ENCODE measurements around the gene VARS2. TPM values are rescaled to one million over a fixed set of nuclear protein-coding genes. Genes with fewer than 3 reads are reported as not detected.

The VARS2 gene
- total and polyA plus RNA-seq, 9 of the 15 experiments (the other 6 are each of a cell fraction or from before 2014, with no cell fraction given), result 1.6 to 53.6 (median 29.9) TPM

DNA sequence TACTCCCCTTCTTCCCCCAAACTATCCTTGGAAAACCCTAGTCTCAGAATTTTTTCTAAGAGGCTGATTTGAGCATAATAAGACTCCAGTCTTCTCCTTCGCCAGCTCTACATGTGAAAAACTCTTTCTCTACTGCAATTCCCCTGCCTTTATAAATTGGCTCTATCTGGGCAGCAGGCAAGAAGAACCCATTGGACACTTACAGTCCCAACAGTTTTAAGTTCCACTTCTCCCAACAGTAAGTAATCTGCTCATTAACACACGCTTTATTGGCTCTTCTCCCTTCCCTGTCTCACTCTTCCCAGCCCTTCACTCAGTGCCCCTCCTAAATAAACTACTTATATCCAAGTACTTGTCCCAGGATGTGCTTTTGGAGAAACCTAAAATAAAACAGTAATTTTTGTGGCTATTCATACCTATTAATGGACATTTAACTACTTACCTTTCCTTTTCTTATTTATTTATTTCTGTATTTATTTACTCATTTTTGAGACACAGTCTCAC lies 40.8 kb upstream of the VARS2 start (continued):
- TF ChIP-seq POLR2G (IDR thresholded peaks at IDR 0.05; ENCODE audit: low read depth, low read length) (no peak), ADNP (tag; IDR thresholded peaks at IDR 0.05) (0 out of 2 replicates have a peak, but pooled peaks have one; percentile 15), ZNF780A (CRISPR knock-in tag; IDR thresholded peaks at IDR 0.05) (no peak), RNF2 (IDR thresholded peaks at IDR 0.05) (no peak), CHD1 (IDR thresholded peaks at IDR 0.05; ENCODE audit: low read length) (peak; percentile 38), GTF2F1 (IDR thresholded peaks at IDR 0.05; ENCODE audit: low read depth, low read length) (no peak), NCOA2 (IDR thresholded peaks at IDR 0.05; ENCODE audit: partially characterized antibody in 2 of 2) (no peak), ZNF583 (CRISPR knock-in tag; IDR thresholded peaks at IDR 0.05) (no peak), CEBPG (CRISPR knock-in tag; IDR thresholded peaks at IDR 0.05) (no peak), CEBPG (tag; conservative IDR thresholded peaks at IDR 0.05 in 1 of 2, IDR thresholded peaks at IDR 0.05 in 1 of 2) (no peak), BRF1 (IDR thresholded peaks at IDR 0.05; ENCODE audit: borderline replicate concordance, extremely low read depth, insufficient read length) (no peak), SIN3B (IDR thresholded peaks at IDR 0.05; ENCODE audit: low read depth) (no peak), CCNT2 (IDR thresholded peaks at IDR 0.05; ENCODE audit: borderline replicate concordance, extremely low read depth, insufficient read length, low read depth, low read length) (no peak)
- TF ChIP-seq, protein P1, sequence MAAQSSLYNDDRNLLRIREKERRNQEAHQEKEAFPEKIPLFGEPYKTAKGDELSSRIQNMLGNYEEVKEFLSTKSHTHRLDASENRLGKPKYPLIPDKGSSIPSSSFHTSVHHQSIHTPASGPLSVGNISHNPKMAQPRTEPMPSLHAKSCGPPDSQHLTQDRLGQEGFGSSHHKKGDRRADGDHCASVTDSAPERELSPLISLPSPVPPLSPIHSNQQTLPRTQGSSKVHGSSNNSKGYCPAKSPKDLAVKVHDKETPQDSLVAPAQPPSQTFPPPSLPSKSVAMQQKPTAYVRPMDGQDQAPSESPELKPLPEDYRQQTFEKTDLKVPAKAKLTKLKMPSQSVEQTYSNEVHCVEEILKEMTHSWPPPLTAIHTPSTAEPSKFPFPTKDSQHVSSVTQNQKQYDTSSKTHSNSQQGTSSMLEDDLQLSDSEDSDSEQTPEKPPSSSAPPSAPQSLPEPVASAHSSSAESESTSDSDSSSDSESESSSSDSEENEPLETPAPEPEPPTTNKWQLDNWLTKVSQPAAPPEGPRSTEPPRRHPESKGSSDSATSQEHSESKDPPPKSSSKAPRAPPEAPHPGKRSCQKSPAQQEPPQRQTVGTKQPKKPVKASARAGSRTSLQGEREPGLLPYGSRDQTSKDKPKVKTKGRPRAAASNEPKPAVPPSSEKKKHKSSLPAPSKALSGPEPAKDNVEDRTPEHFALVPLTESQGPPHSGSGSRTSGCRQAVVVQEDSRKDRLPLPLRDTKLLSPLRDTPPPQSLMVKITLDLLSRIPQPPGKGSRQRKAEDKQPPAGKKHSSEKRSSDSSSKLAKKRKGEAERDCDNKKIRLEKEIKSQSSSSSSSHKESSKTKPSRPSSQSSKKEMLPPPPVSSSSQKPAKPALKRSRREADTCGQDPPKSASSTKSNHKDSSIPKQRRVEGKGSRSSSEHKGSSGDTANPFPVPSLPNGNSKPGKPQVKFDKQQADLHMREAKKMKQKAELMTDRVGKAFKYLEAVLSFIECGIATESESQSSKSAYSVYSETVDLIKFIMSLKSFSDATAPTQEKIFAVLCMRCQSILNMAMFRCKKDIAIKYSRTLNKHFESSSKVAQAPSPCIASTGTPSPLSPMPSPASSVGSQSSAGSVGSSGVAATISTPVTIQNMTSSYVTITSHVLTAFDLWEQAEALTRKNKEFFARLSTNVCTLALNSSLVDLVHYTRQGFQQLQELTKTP (IDR thresholded peaks at IDR 0.05; ENCODE audit: low read depth in 1 of 2, partially characterized antibody in 2 of 2), result peak in 1 of 2 experiments; percentile 1
- TF ChIP-seq, protein P2, sequence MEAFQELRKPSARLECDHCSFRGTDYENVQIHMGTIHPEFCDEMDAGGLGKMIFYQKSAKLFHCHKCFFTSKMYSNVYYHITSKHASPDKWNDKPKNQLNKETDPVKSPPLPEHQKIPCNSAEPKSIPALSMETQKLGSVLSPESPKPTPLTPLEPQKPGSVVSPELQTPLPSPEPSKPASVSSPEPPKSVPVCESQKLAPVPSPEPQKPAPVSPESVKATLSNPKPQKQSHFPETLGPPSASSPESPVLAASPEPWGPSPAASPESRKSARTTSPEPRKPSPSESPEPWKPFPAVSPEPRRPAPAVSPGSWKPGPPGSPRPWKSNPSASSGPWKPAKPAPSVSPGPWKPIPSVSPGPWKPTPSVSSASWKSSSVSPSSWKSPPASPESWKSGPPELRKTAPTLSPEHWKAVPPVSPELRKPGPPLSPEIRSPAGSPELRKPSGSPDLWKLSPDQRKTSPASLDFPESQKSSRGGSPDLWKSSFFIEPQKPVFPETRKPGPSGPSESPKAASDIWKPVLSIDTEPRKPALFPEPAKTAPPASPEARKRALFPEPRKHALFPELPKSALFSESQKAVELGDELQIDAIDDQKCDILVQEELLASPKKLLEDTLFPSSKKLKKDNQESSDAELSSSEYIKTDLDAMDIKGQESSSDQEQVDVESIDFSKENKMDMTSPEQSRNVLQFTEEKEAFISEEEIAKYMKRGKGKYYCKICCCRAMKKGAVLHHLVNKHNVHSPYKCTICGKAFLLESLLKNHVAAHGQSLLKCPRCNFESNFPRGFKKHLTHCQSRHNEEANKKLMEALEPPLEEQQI (IDR thresholded peaks at IDR 0.05), result 0 out of 2 replicates have a peak, but pooled peaks have one; percentile 17
- TF ChIP-seq, protein P3, sequence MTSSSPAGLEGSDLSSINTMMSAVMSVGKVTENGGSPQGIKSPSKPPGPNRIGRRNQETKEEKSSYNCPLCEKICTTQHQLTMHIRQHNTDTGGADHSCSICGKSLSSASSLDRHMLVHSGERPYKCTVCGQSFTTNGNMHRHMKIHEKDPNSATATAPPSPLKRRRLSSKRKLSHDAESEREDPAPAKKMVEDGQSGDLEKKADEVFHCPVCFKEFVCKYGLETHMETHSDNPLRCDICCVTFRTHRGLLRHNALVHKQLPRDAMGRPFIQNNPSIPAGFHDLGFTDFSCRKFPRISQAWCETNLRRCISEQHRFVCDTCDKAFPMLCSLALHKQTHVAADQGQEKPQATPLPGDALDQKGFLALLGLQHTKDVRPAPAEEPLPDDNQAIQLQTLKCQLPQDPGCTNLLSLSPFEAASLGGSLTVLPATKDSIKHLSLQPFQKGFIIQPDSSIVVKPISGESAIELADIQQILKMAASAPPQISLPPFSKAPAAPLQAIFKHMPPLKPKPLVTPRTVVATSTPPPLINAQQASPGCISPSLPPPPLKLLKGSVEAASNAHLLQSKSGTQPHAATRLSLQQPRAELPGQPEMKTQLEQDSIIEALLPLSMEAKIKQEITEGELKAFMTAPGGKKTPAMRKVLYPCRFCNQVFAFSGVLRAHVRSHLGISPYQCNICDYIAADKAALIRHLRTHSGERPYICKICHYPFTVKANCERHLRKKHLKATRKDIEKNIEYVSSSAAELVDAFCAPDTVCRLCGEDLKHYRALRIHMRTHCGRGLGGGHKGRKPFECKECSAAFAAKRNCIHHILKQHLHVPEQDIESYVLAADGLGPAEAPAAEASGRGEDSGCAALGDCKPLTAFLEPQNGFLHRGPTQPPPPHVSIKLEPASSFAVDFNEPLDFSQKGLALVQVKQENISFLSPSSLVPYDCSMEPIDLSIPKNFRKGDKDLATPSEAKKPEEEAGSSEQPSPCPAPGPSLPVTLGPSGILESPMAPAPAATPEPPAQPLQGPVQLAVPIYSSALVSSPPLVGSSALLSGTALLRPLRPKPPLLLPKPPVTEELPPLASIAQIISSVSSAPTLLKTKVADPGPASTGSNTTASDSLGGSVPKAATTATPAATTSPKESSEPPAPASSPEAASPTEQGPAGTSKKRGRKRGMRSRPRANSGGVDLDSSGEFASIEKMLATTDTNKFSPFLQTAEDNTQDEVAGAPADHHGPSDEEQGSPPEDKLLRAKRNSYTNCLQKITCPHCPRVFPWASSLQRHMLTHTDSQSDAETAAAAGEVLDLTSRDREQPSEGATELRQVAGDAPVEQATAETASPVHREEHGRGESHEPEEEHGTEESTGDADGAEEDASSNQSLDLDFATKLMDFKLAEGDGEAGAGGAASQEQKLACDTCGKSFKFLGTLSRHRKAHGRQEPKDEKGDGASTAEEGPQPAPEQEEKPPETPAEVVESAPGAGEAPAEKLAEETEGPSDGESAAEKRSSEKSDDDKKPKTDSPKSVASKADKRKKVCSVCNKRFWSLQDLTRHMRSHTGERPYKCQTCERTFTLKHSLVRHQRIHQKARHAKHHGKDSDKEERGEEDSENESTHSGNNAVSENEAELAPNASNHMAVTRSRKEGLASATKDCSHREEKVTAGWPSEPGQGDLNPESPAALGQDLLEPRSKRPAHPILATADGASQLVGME (CRISPR knock-in tag; IDR thresholded peaks at IDR 0.05), result no peak

Data from K562 (cell line).